ENCODE data around the gene PTPRG. TPM values are rescaled to one million over a fixed set of nuclear protein-coding genes. Genes with fewer than 3 reads are reported as not detected.

Gene PTPRG
- total RNA-seq, 1 donor from 2014 or later: 39.6 TPM

GRCh38 chr3:61946570-61947324 lies 385.4 kb downstream of the PTPRG start:
- Histone ChIP-seq H3K27me3 (ENCODE audit: insufficient read depth, low read length) (no peaks in the 10 kb centered on the region), H3K9ac (ENCODE audit: low read length) (no peak overlapping the region), H3K9me3 (ENCODE audit: insufficient read depth, low read depth, low read length) (no peaks in the 10 kb centered on the region), H3K4me1 (ENCODE audit: insufficient read depth, low read length) (no peaks in the 10 kb centered on the region), H3K4me3 (ENCODE audit: insufficient read depth, low read depth, low read length) (no peak overlapping the region), H4K20me1 (ENCODE audit: insufficient read depth, low read length) (peaks cover 8% of the 10 kb centered on the region), H2AFZ (ENCODE audit: low read depth, low read length) (no peak overlapping the region), H3K4me2 (ENCODE audit: low read length) (no peak overlapping the region), H3K36me3 (ENCODE audit: insufficient read depth, low read length) (no peaks in the 10 kb centered on the region), H3K27ac (ENCODE audit: low read depth, low read length) (no peak overlapping the region), H3K79me2 (ENCODE audit: insufficient read depth, low read length) (no peaks in the 10 kb centered on the region)
- Mint-ChIP-seq H3K36me3 (ENCODE audit: low read depth, unreplicated experiment) (peaks cover 3% of the 10 kb centered on the region), H3K4me3 (ENCODE audit: unreplicated experiment) (no peak overlapping the region), H3K9me3 (ENCODE audit: unreplicated experiment) (no peaks in the 10 kb centered on the region), H3K4me1 (ENCODE audit: low read depth, unreplicated experiment) (peaks cover 12% of the 10 kb centered on the region), H3K27me3 (ENCODE audit: low read depth, unreplicated experiment) (no peaks in the 10 kb centered on the region), H3K27ac (ENCODE audit: unreplicated experiment) (no peak overlapping the region)
- DNase-seq (ENCODE audit: low read depth): no peak
- no peak for FAIRE-seq
- TF ChIP-seq CTCF (IDR thresholded peaks at IDR 0.05; ENCODE audit: insufficient read depth, low read depth, low read length) (no peak), EZH2 (IDR thresholded peaks at IDR 0.05; ENCODE audit: insufficient read depth, low read length) (no peak)

GRCh38 chr3:61947456-61947855 lies 386.1 kb downstream of the PTPRG start:
- H3K27ac ChIP-seq (ENCODE audit: low read depth, low read length): no peak overlapping the region
- H3K36me3 ChIP-seq (ENCODE audit: insufficient read depth, low read length): no peaks in the 10 kb centered on the region
- FAIRE-seq (no peak), DNase-seq (ENCODE audit: low read depth) (no peak)
- H3K9me3 ChIP-seq (ENCODE audit: insufficient read depth, low read depth, low read length): no peaks in the 10 kb centered on the region
- no peak overlapping the region for H3K4me2 ChIP-seq (ENCODE audit: low read length)
- H3K9me3 Mint-ChIP-seq (ENCODE audit: unreplicated experiment): no peaks in the 10 kb centered on the region
- H3K27ac Mint-ChIP-seq (ENCODE audit: unreplicated experiment): no peak overlapping the region
- no peak overlapping the region for H2AFZ ChIP-seq (ENCODE audit: low read depth, low read length)
- TF ChIP-seq EZH2 (IDR thresholded peaks at IDR 0.05; ENCODE audit: insufficient read depth, low read length) (no peak), CTCF (IDR thresholded peaks at IDR 0.05; ENCODE audit: insufficient read depth, low read depth, low read length) (no peak)
- no peaks in the 10 kb centered on the region for H3K27me3 ChIP-seq (ENCODE audit: insufficient read depth, low read length)
- peaks cover 12% of the 10 kb centered on the region for H3K4me1 Mint-ChIP-seq (ENCODE audit: low read depth, unreplicated experiment)
- H3K79me2 ChIP-seq (ENCODE audit: insufficient read depth, low read length): no peaks in the 10 kb centered on the region
- H3K4me1 ChIP-seq (ENCODE audit: insufficient read depth, low read length): no peaks in the 10 kb centered on the region
- peaks cover 3% of the 10 kb centered on the region for H3K36me3 Mint-ChIP-seq (ENCODE audit: low read depth, unreplicated experiment)
- H3K27me3 Mint-ChIP-seq (ENCODE audit: low read depth, unreplicated experiment): no peaks in the 10 kb centered on the region
- peaks cover 8% of the 10 kb centered on the region for H4K20me1 ChIP-seq (ENCODE audit: insufficient read depth, low read length)
- no peak overlapping the region for H3K4me3 Mint-ChIP-seq (ENCODE audit: unreplicated experiment)
- no peak overlapping the region for H3K4me3 ChIP-seq (ENCODE audit: insufficient read depth, low read depth, low read length)
- H3K9ac ChIP-seq (ENCODE audit: low read length): no peak overlapping the region

GRCh38 chr3:61948699-61949305 lies 387.4 kb downstream of the PTPRG start:
- Mint-ChIP-seq H3K36me3 (ENCODE audit: low read depth, unreplicated experiment) (no peaks in the 10 kb centered on the region), H3K27me3 (ENCODE audit: low read depth, unreplicated experiment) (no peaks in the 10 kb centered on the region), H3K27ac (ENCODE audit: unreplicated experiment) (no peak overlapping the region), H3K4me3 (ENCODE audit: unreplicated experiment) (peak overlapping the region; percentile 24), H3K9me3 (ENCODE audit: unreplicated experiment) (no peaks in the 10 kb centered on the region), H3K4me1 (ENCODE audit: low read depth, unreplicated experiment) (peaks cover 8% of the 10 kb centered on the region)
- no peak overlapping the region for H3K4me3 ChIP-seq (ENCODE audit: insufficient read depth, low read depth, low read length)
- no peaks in the 10 kb centered on the region for H3K4me1 ChIP-seq (ENCODE audit: insufficient read depth, low read length)
- H3K9me3 ChIP-seq (ENCODE audit: insufficient read depth, low read depth, low read length): no peaks in the 10 kb centered on the region
- no peaks in the 10 kb centered on the region for H3K27me3 ChIP-seq (ENCODE audit: insufficient read depth, low read length)
- peaks cover 12% of the 10 kb centered on the region for H4K20me1 ChIP-seq (ENCODE audit: insufficient read depth, low read length)
- FAIRE-seq (no peak), DNase-seq (ENCODE audit: low read depth) (no peak)
- no peaks in the 10 kb centered on the region for H3K36me3 ChIP-seq (ENCODE audit: insufficient read depth, low read length)
- H3K27ac ChIP-seq (ENCODE audit: low read depth, low read length): no peak overlapping the region
- H3K9ac ChIP-seq (ENCODE audit: low read length): no peak overlapping the region
- H3K4me2 ChIP-seq (ENCODE audit: low read length): no peak overlapping the region
- TF ChIP-seq CTCF (IDR thresholded peaks at IDR 0.05; ENCODE audit: insufficient read depth, low read depth, low read length) (no peak), EZH2 (IDR thresholded peaks at IDR 0.05; ENCODE audit: insufficient read depth, low read length) (no peak)
- H3K79me2 ChIP-seq (ENCODE audit: insufficient read depth, low read length): no peaks in the 10 kb centered on the region
- no peak overlapping the region for H2AFZ ChIP-seq (ENCODE audit: low read depth, low read length)
